Measurements from ENCODE around the gene SLC16A10.
A peak's percentile ranks its signal among the peaks of the same experiment; 100 is the strongest.
"Not testable (repeated sequence)": the region's sequence is repeated elsewhere in the genome, so short reads cannot be mapped to it uniquely, and the experiment has no call there.

The SLC16A10 gene

DNA sequence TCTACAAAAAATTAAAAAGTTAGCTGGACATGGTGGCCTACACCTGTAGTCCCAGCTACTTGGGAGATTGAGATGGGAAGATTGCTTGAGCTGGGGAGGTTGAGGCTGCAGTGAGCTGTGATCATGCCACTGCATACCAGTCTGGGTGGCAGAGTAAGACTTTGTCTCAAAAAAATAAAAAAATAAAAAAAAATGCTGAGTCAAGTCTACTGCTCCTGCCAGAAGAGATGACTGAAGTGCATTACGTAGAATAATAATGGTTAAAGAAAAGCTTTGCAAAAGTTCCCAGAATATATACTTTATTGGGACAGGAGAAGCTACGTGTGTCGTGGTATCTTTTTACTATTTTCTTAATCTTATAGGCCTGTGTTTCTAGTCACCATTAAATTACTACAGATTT lies 125.3 kb downstream of the SLC16A10 start:
- no peak for DNase-seq (ENCODE audit: low spot score)
- no peak for FAIRE-seq

GRCh38 chr6:111215131-111215530 lies 127.8 kb downstream of the SLC16A10 start:
- FAIRE-seq (no peak), DNase-seq (ENCODE audit: low spot score) (no peak)

- FAIRE-seq (no peak), DNase-seq (ENCODE audit: low spot score) (no peak)
Observed at GRCh38 chr6:111219785-111220184, 132.5 kb downstream of the SLC16A10 start.

- FAIRE-seq (no peak), DNase-seq (ENCODE audit: low spot score) (no peak)
Observed at GRCh38 chr6:111220383-111221031, 133.2 kb downstream of the SLC16A10 start.

- FAIRE-seq, result no peak
- no peak for DNase-seq (ENCODE audit: low spot score)
Observed at GRCh38 chr6:111221804-111222203, 134.5 kb downstream of the SLC16A10 start.

- DNase-seq (ENCODE audit: low spot score) (no peak), FAIRE-seq (no peak)
Observed at GRCh38 chr6:111222341-111222740, 135.0 kb downstream of the SLC16A10 start.

GRCh38 chr6:111228094-111228493 lies 140.8 kb downstream of the SLC16A10 start:
- DNase-seq (ENCODE audit: low spot score), result no peak
- FAIRE-seq, result no peak

DNA sequence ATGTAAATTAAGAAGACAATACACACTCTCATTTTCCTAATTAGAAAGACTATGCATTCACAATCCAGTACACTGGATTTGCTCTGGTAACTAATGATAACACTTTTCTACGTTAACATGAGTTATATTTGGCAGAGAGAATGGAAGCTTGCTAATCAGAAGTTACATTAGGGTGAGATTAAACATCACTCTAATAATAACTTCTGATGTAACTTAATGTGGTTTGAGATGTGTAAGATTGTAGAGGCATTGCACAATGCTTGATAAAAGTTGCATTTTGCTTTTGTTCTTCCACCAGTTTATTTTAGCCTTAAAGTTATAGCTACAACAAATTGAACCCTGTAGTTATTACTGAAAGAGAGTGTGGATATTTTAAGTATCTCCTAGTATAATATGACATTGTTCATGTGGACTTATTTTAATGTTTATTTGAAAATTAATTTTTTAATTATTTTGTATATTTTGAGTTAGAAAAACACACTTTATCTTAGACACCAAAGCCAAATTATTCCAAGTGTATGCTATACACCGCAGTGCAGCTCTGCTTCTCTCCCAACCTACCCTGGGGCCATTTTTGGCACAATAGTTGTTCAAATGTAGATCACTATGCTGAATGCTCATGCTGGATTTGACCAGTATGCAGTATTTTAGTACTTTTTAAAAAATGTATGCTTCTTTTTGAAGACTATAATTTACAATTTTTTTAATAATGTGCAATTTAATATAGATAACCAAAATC lies 143.2 kb downstream of the SLC16A10 start:
- FAIRE-seq, result no peak
- DNase-seq (ENCODE audit: low spot score), result no peak

GRCh38 chr6:111231090-111231459 lies 143.8 kb downstream of the SLC16A10 start:
- DNase-seq (ENCODE audit: low spot score), result no peak
- no peak for FAIRE-seq

DNA sequence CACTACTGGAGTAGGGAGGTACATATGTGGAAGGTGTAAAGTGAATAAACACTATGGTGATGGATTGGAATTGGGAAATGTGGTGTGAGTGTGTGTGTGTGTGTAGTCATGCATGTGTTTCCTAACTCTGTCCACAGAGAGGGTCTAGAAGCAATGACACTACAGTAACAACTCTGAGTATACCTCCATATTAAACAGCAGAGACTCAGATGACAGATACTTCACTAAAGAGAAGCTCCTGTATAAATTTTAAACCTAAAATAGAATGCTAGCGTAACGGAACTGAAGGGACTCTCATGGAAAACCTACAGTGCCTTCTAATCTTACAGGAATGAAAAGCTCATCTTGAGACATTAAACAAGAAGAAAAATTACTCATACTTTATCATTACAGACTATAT lies 150.5 kb downstream of the SLC16A10 start:
- FAIRE-seq (no peak), DNase-seq (ENCODE audit: low spot score) (no peak)

DNA sequence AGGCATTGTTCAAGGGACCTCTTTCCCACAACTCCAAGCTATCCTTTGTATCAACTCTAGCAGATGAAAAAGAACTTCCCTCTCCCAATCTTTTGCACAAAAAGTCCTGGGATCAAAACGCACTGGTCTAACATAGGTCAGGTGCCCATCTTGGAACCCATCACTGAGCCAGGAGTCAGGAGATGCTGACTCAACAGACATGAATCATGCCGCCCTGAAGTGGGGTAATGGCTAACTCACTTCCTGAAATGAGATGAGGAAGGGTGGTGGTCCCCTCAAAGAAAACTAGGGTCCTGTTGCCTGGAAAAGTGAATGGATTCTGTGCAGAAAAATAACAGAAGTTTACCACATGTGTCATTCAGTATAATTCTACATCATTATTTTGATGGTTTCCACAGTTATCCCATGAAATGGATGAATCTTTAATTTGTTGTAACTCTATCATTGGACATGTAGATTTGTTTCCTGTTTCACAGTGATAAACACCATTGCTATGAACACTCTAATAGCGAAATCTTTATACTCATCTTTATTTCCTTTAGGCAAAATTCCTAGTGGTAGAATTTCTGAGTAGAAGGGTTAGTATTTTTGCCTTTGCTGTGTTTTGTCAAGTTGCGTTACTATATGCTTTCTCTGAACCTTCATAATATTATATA lies 151.3 kb downstream of the SLC16A10 start:
- DNase-seq (ENCODE audit: low spot score), result peak; percentile 38
- FAIRE-seq, result peak; percentile 37

DNA sequence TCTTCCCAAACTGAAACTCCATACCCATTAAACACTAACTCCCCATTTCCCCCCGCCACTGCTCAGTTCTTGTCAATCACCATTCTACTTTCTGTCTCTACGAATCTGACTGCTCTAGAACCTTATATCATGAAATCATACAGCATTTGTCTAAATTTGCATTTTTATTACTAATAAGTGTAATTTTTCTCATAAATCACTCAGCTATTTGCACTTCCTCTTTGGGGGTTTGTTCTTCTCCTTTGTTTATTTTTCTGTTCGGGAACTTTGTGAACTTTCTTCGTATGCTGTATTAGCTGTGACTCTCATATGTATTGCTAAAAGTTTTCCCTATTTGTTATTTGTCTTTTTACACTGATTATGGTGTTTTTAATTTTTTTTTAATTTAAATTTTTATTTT lies 152.2 kb downstream of the SLC16A10 start:
- DNase-seq (ENCODE audit: low spot score) (no peak), FAIRE-seq (no peak)

- DNase-seq (ENCODE audit: low spot score) (peak; percentile 68), FAIRE-seq (peak; percentile 87)
Observed at GRCh38 chr6:111242452-111242851, 155.1 kb downstream of the SLC16A10 start.

GRCh38 chr6:111243095-111243494 lies 155.8 kb downstream of the SLC16A10 start:
- DNase-seq (ENCODE audit: low spot score) (no peak), FAIRE-seq (no peak)

GRCh38 chr6:111248789-111249188 lies 161.5 kb downstream of the SLC16A10 start:
- DNase-seq (ENCODE audit: low spot score), result no peak
- no peak for FAIRE-seq

GRCh38 chr6:111250791-111251354 lies 163.6 kb downstream of the SLC16A10 start:
- no peak for FAIRE-seq

GRCh38 chr6:111252726-111253125 lies 165.4 kb downstream of the SLC16A10 start:
- DNase-seq (ENCODE audit: low spot score) (no peak), FAIRE-seq (no peak)

More at GRCh38 chr6:111250791-111251354, 163.6 kb downstream of the SLC16A10 start:
- no peak for DNase-seq (ENCODE audit: low spot score)

GRCh38 chr6:111254004-111254778 lies 166.9 kb downstream of the SLC16A10 start:
- no peak for FAIRE-seq
- no peak for DNase-seq (ENCODE audit: low spot score)

- no peak for FAIRE-seq
Observed at GRCh38 chr6:111254779-111255166, 167.5 kb downstream of the SLC16A10 start.

GRCh38 chr6:111255838-111256237 lies 168.5 kb downstream of the SLC16A10 start:
- FAIRE-seq; DNase-seq (ENCODE audit: low spot score): not testable (repeated sequence)

More at GRCh38 chr6:111254779-111255166, 167.5 kb downstream of the SLC16A10 start:
- no peak for DNase-seq (ENCODE audit: low spot score)

DNA sequence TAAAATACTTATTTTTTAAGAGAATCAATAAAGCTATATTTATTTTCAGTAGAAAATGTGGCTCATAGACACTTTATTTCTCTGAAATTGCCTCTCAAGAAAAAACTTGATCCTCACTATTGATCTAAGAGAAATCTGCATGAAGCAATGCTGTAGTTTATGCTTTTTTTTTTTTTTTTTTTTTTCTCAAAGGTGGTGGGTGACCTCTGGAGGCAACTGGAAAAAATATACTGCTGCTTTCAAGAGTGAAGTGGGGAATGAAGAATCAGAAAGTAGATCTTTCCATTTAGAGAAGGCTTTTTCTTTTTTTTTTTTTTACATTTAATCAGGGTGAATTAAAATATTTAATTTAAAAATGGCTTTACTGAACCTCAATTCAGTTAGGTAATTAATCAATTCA lies 169.3 kb downstream of the SLC16A10 start:
- peak; percentile 40 for FAIRE-seq
- no peak for DNase-seq (ENCODE audit: low spot score)

All from RCC 7860 (cell line).